ENCODE results near the gene ABTB2.
"Not testable (repeated sequence)": the region's sequence is repeated elsewhere in the genome, so short reads cannot be mapped to it uniquely, and the experiment has no call there.

Gene ABTB2

GRCh38 chr11:34357701-34358257, at the start of gene ABTB2:
Gene ABTB2 (minus strand): TSS chr11:34358010.
- DNase-seq: peak; percentile 96 to 97

- DNase-seq: no peak
Observed at GRCh38 chr11:34407121-34407813, 49.5 kb upstream of the ABTB2 start.

GRCh38 chr11:34406413-34406812, 48.6 kb upstream of the ABTB2 start:
- DNase-seq: no peak

- peak in 1 of 2 donors; percentile 40 for DNase-seq
Observed at GRCh38 chr11:34405079-34405858, 47.5 kb upstream of the ABTB2 start.

GRCh38 chr11:34404280-34404679, 46.5 kb upstream of the ABTB2 start:
- DNase-seq: no peak

GRCh38 chr11:34403431-34403830, 45.6 kb upstream of the ABTB2 start:
- no peak for DNase-seq

- no peak for DNase-seq
Observed at GRCh38 chr11:34397811-34398210, 40.0 kb upstream of the ABTB2 start.

GRCh38 chr11:34397120-34397519, 39.3 kb upstream of the ABTB2 start:
- no peak for DNase-seq

GRCh38 chr11:34395916-34396550, 38.2 kb upstream of the ABTB2 start:
- no peak for DNase-seq

GRCh38 chr11:34394771-34395300, 37.0 kb upstream of the ABTB2 start:
- no peak for DNase-seq

GRCh38 chr11:34387653-34388052, 29.8 kb upstream of the ABTB2 start:
- no peak for DNase-seq

- not testable (repeated sequence) for DNase-seq
Observed at GRCh38 chr11:34386356-34386755, 28.5 kb upstream of the ABTB2 start.

- DNase-seq: no peak
Observed at GRCh38 chr11:34382532-34383276, 24.9 kb upstream of the ABTB2 start.

GRCh38 chr11:34381775-34382174, 24.0 kb upstream of the ABTB2 start:
- no peak for DNase-seq

GRCh38 chr11:34380696-34381095, 22.9 kb upstream of the ABTB2 start:
- no peak for DNase-seq

- no peak for DNase-seq
Observed at GRCh38 chr11:34379539-34379938, 21.7 kb upstream of the ABTB2 start.

- no peak for DNase-seq
Observed at GRCh38 chr11:34379079-34379478, 21.3 kb upstream of the ABTB2 start.

GRCh38 chr11:34373727-34374126, 15.9 kb upstream of the ABTB2 start:
- no peak for DNase-seq

GRCh38 chr11:34366522-34366921, 8.7 kb upstream of the ABTB2 start:
- DNase-seq: no peak

- DNase-seq: no peak
Observed at GRCh38 chr11:34364102-34364501, 6.3 kb upstream of the ABTB2 start.

- no peak for DNase-seq
Observed at GRCh38 chr11:34363363-34364084, 5.7 kb upstream of the ABTB2 start.

- no peak for DNase-seq
Observed at GRCh38 chr11:34360046-34360445, 2.2 kb upstream of the ABTB2 start.
